Cardiac fibroblast (primary cell): Measurements from ENCODE around the gene COL25A1.

ENCODE experiments used
- DNase-seq, 2 donors: peaks; one replicate each; pipeline versions ENCODE4 v3.0.0 to v3.0.0-alpha.2; 2010; ENCODE audit warnings: low read depth in 2 of 2
- H3K4me3 ChIP-seq, 2 donors: replicated peaks in 1 of 2; 1 replicate in 1 of 2; 2 replicates in 1 of 2; pipeline ENCODE4 v1.5.1; 2011; ENCODE audit warnings: low read depth in 2 of 2, low read length in 2 of 2, mild to moderate bottlenecking in 2 of 2, moderate library complexity in 1 of 2
- CTCF ChIP-seq: IDR thresholded peaks from one replicate; pipeline ENCODE4 v1.5.1; 2011; ENCODE audit warnings: low read depth, mild to moderate bottlenecking, low read length, inconsistent platforms

The COL25A1 gene

DNA sequence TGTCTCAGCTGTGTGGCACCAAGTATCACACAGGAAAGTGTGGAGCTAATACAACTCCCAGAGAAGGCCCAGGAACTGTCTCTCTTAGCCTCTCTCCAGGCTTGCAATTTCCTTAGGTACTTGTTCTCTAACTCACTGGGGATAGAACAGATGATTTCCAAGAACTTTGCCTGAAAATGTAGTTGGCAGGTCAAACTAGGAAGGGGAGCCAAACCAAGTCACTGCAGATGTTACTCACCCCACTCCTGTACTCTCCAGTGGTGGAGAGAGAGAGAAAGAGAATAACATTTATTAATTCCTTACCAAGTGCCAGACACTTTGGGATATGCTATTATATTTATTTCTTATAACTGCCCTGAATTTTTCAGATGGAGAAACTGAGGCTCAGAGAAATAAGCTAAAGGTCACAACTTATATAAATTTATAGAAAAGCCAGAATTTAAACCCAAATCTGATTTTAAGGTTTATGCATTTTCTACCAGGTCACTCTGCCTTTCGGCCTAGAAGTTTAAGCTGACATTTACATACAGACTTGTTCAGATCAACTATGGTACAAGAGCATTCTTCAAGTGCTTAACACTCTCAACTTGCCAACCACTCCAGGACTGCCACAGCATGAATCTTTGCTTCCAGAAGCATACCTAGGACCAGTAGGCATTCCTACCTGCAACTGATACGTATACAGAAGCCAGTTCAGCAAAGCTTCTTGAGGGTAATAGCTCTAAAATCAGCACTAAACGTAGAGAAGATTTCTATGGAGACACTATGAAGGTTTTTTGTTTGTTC lies 291.0 kb downstream of the COL25A1 start:
- no peak overlapping the region for H3K4me3 ChIP-seq
- DNase-seq = peak; percentile 36 to 53
- no peak for TF ChIP-seq CTCF

DNA sequence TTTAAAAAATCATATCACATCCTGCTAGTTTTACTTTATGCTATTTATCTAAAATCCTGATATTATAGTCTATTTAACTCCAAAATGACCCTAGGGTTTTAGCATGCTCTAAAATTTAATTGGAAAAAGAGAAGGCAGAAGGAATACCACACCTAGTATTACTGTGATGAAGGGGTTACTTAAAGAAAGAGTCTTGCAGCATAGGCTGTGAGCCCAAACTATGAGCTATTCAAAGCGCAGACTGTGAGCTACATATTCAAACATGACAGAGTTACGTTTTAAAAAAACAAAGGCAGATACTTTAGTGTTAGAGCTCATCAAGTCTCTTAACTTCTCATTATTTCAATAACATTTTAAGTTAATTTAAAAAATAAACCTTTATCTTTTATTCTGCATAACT lies 291.9 kb downstream of the COL25A1 start:
- no peak for TF ChIP-seq CTCF
- DNase-seq = peak in 1 of 2 donors; percentile 57
- no peak overlapping the region for H3K4me3 ChIP-seq

DNA sequence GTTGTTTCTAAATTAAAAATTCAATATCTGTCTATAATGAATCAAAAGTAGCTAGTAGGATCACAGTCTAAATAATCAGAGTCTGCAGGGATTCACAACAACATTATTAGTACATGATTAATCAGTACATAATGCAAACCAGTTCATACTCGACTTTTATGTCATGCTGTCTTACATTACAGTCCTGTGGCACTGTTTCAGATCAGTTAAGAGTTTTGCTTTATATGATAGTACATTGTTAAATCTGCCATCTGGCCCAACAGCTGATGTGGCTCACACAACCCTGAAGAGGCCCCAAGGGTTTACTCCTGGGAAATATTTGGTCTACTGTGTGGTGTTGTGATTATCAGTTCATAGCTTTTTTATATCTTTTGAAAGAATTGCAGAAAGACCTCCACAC lies 292.5 kb downstream of the COL25A1 start:
- peak; percentile 63 to 86 for DNase-seq
- H3K4me3 ChIP-seq = no peak overlapping the region
- no peak for TF ChIP-seq CTCF

DNA sequence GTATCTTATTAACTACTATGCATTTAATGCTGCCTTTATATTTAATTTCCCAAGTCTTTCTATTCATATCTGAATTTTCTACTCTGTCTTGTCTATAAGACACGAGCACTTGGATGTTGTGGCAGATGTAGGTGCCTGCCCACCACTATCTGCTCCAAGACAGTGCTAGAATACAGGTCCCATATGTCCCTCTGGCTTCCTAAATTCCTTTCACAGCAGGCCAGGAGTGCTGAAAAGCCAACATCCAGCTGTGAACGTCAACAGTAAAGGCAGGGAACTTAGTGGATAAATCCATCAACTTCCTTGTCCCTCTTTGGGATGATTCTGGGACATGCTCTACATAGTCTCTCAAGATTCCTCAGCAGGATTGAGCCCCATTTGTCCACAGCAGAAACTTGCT lies 294.5 kb downstream of the COL25A1 start:
- TF ChIP-seq CTCF = no peak
- H3K4me3 ChIP-seq = no peak overlapping the region
- no peak for DNase-seq

DNA sequence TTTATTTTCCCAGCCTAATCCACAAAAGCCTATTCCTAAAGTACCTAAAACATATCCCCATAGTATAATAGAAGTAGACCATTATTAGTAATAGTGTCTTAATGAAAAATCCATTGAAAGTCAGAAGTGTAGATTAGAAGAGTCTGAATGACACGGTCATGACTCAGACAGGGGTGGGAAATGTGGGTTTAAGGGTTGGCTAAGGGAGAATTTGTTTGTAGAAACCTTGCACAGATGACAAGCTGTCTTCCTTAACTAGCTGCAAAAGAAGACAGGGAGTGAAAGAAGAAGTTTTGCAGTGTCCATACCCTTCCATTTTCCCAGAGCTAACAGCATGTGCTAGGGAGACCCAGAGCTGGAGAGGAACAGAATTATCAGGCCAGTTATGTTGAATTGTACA lies 296.9 kb downstream of the COL25A1 start:
- TF ChIP-seq CTCF = no peak
- DNase-seq = peak in 1 of 2 donors; percentile 61

DNA sequence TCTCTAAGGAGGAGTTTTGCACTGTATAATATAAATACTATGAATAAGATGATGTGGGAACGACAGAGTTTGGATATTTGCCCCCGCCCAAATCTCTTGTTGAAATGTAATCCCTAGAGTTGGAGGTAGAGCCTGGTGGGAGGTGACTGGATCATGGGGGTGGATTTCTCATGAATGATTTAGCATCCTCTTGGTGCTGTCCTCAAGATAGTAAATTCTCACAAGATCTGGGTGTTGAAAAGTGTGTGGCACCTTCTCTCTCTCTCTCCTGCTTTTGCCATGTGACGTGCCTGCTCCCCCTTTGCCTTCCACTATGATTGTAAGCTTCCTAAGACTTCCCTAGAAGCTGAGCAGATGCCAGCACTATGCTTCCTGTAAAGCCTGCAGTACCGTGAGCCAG lies 298.0 kb downstream of the COL25A1 start:
- H3K4me3 ChIP-seq = no peak overlapping the region
- no peak for DNase-seq
- no peak for TF ChIP-seq CTCF

More for the DNA sequence above, 296.9 kb downstream of the COL25A1 start:
- no peak overlapping the region for H3K4me3 ChIP-seq

DNA sequence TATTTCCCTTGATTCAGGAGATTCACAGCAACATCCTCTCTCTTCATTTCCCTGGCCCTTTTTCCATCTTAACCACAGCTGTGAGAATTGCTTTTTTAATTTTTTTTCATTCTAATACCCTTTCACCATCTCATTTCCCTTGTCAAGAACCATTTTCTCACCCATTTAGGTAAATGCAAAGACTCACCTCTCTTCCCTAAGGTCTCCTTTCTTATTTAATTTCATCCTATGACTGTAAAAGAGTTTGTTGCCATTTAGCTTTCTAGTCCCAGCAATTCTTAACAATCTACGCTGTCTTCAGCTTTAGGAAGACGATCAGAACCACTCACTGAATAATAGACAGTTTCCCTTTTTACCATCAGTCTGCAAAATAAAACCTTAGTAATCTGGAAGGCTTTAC lies 298.5 kb downstream of the COL25A1 start:
- no peak overlapping the region for H3K4me3 ChIP-seq
- TF ChIP-seq CTCF = no peak
- DNase-seq = no peak
